ENCODE results near the gene ARIH2. TPM values are rescaled to one million over a fixed set of nuclear protein-coding genes. Genes with fewer than 3 reads are reported as not detected.

Gene ARIH2
- total RNA-seq, 2 donors from 2014 or later = 43.1 to 99.5 TPM

DNA sequence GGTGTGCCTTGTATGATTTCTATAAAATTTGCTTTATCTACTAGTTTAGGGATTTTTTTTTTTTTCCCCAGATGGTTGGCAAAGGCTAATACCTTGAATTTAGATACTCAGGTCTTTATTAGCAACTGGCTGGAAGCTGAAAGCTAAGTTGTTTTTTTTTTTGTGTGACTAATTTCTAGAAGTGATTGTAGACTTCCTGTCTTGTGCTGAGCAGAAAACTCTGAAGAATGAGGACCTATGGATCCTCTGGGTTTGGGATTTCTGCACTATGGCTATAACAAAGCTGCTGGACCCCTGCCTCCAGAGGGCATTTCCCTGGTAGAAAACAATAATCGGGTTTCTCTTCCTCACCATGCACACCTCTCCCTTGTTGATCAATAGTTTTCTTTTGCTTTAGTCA is 10.0 kb downstream of the ARIH2 start:
- DNase-seq = no peak
- Histone ChIP-seq H3K36me3 (replicated peaks in 1 of 2; ENCODE audit: insufficient read depth in 1 of 2, low read depth in 2 of 2) (peaks cover 0 to 5% of the 10 kb centered on the region in 2 donors), H3K4me3 (no peak overlapping the region), H3K27me3 (no peaks in the 10 kb centered on the region), H3K27ac (no peak overlapping the region), H3K9me3 (no peaks in the 10 kb centered on the region), H3K4me1 (peaks cover 26% of the 10 kb centered on the region)
- ATAC-seq = no peak
- intact Hi-C loops (cut with DNase I) = no loop called here
- 85 to 88% methylated on average over 1 of the region's 1 CpG for WGBS, 2 donors
- TF ChIP-seq, protein P1, sequence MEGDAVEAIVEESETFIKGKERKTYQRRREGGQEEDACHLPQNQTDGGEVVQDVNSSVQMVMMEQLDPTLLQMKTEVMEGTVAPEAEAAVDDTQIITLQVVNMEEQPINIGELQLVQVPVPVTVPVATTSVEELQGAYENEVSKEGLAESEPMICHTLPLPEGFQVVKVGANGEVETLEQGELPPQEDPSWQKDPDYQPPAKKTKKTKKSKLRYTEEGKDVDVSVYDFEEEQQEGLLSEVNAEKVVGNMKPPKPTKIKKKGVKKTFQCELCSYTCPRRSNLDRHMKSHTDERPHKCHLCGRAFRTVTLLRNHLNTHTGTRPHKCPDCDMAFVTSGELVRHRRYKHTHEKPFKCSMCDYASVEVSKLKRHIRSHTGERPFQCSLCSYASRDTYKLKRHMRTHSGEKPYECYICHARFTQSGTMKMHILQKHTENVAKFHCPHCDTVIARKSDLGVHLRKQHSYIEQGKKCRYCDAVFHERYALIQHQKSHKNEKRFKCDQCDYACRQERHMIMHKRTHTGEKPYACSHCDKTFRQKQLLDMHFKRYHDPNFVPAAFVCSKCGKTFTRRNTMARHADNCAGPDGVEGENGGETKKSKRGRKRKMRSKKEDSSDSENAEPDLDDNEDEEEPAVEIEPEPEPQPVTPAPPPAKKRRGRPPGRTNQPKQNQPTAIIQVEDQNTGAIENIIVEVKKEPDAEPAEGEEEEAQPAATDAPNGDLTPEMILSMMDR (IDR thresholded peaks at IDR 0.05) = no peak
- no peak for TF ChIP-seq POLR2A (IDR thresholded peaks at IDR 0.05)

DNA sequence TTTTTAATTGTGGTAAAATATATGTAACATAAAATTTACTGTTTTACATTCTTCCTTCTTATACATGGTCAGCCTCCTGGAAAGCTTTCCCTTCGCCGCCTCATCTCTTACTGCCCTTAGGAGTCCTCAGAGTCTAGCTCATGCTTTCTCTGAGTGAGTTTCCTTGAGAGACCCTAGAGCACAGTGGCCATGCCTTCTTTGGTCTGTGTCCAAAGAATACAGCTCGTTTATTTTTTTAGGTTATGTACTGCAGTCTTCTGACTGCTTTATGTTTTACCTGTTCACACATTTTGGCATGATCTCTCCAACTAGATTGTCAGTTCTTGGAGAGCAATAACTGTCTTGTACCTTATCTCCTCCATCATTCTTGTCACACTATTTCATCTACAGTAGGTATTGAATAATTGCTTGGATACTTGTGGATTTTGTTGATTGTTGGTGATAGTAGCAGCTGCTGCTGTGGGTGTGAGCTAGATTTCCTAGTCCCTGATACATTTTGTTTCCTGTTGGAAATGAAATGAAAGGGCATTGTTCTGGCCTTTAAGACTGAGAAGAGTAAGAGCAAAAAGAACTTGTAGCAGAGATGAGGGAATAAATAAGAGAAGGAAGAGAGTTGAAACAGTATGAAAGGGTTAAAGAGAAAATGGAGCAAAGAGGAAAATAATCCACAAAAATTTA is 10.9 kb downstream of the ARIH2 start:
- no peak overlapping the region for H3K4me3 ChIP-seq
- no peak overlapping the region for H3K27ac ChIP-seq
- H3K4me1 ChIP-seq = peaks cover 26% of the 10 kb centered on the region
- intact Hi-C loops (cut with DNase I) = no loop called here
- H3K36me3 ChIP-seq (replicated peaks in 1 of 2; ENCODE audit: insufficient read depth in 1 of 2, low read depth in 2 of 2) = peaks cover 0 to 2% of the 10 kb centered on the region in 2 donors
- no peak for ATAC-seq
- H3K27me3 ChIP-seq = no peaks in the 10 kb centered on the region
- DNase-seq = no peak
- 66 to 71% methylated on average over 3 of the region's 3 CpGs for WGBS, 2 donors
- TF ChIP-seq, protein P1 (IDR thresholded peaks at IDR 0.05) = no peak
- TF ChIP-seq POLR2A (IDR thresholded peaks at IDR 0.05) = no peak
- no peaks in the 10 kb centered on the region for H3K9me3 ChIP-seq

DNA sequence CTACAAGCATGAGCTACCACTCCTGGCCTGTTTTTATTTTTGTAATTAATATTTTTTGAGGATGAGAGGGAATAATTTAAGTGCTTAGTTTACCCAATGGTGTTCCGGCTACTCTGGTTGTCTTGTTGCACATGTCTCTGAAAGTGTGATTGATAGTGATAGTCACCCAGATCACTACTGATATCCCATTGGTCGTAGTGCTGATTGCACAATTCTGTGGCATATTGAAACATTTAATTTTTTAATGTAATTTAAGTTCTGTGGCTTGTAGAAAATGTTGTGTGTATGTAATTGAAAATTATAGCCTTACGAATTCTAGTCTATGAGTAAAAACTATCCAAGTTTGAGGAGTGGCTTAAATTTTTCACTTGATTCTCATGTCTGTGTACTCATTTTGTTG is 11.9 kb downstream of the ARIH2 start:
- intact Hi-C loops (cut with DNase I) = no loop called here
- ATAC-seq (no peak), DNase-seq (no peak)
- H3K36me3 ChIP-seq (replicated peaks in 1 of 2; ENCODE audit: insufficient read depth in 1 of 2, low read depth in 2 of 2) = no peaks in the 10 kb centered on the region
- WGBS, 2 donors = 76 to 92% methylated on average over 3 of the region's 3 CpGs
- TF ChIP-seq, protein P1 (IDR thresholded peaks at IDR 0.05) = no peak
- no peak for TF ChIP-seq POLR2A (IDR thresholded peaks at IDR 0.05)
- peaks cover 26% of the 10 kb centered on the region for H3K4me1 ChIP-seq
- no peak overlapping the region for H3K27ac ChIP-seq
- no peak overlapping the region for H3K4me3 ChIP-seq
- no peaks in the 10 kb centered on the region for H3K9me3 ChIP-seq
- H3K27me3 ChIP-seq = no peaks in the 10 kb centered on the region

DNA sequence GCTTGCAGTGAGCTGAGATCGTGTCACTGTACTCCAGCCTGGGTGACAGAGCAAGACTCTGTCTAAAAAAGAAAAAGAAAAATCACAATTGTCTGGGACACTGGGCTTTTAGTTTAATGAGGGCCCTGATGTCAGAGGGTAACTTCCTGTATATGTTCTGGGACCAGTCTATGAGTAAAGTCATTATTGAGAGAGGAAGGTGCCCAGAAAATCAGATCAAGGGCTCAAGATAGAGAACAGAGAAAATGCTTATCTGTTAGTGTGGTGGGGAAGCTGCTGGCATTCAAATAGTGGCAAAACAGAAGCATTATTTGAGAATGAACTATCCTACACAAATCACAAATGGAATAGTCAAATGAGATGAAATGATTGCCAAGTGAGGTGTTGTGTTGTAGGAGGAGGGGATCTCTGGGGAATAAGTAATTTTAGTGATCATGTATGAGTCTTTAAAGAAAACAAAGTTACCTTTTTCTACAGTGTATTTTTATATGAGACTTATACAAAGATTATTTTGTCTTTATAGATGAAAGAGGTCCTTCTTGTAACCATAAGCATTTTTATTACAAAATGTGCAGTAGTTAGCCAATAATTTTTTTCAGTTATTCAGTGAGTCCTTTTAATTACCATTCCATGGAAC is 13.4 kb downstream of the ARIH2 start:
- no peaks in the 10 kb centered on the region for H3K27me3 ChIP-seq
- intact Hi-C loops (cut with DNase I) = no loop called here
- no peaks in the 10 kb centered on the region for H3K36me3 ChIP-seq (replicated peaks in 1 of 2; ENCODE audit: insufficient read depth in 1 of 2, low read depth in 2 of 2)
- TF ChIP-seq, protein P1 (IDR thresholded peaks at IDR 0.05) = no peak
- no peak for TF ChIP-seq POLR2A (IDR thresholded peaks at IDR 0.05)
- ATAC-seq = no peak
- DNase-seq = no peak
- H3K4me1 ChIP-seq = peaks cover 18% of the 10 kb centered on the region
- no peaks in the 10 kb centered on the region for H3K9me3 ChIP-seq
- 75 to 76% methylated on average over 1 of the region's 1 CpG for WGBS, 2 donors
- no peak overlapping the region for H3K27ac ChIP-seq
- no peak overlapping the region for H3K4me3 ChIP-seq
